NCI-H2196 treated with DMSO at 0.1 percent for 48 hours (cell line): ENCODE results near the gene SBK1.
"Not testable (repeated sequence)": the region's sequence is repeated elsewhere in the genome, so short reads cannot be mapped to it uniquely, and the experiment has no call there.

Experiments
- DNase-seq: peaks from one replicate; lab custom pipeline; 2025; ENCODE audit not compliant: unreplicated experiment; lab: John Stamatoyannopoulos, UW

The SBK1 gene

GRCh38 chr16:28291651-28292626, at the start of gene SBK1:
TSS of gene SBK1 (plus strand) at chr16:28292525. CDS start at chr16:28317392, 24,867 bp downstream.
- peak; percentile 79 for DNase-seq

GRCh38 chr16:28249483-28249882, 42.8 kb upstream of the SBK1 start:
- DNase-seq = not testable (repeated sequence)

DNA sequence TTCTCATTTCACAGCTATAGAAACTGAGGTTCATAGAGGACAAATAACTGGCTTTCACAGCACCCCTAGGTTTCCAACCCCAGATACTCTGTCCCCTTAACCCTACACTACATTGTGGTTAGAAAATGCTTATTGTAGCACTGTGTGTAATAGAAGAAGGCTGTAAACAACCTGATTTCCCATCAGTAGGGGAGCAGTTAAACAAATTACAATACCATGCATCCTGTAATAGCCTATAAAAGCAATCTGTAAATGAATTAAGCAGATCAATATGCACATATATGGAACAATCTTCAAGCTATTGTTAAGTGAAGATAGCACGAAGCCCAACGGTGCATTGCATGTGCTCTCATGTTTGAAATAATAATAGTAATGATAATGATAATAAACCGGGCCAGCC, 41.3 kb upstream of the SBK1 start:
- no peak for DNase-seq

GRCh38 chr16:28254158-28254557, 38.2 kb upstream of the SBK1 start:
- DNase-seq = no peak

- no peak for DNase-seq
Observed at GRCh38 chr16:28255838-28256237, 36.5 kb upstream of the SBK1 start.

DNA sequence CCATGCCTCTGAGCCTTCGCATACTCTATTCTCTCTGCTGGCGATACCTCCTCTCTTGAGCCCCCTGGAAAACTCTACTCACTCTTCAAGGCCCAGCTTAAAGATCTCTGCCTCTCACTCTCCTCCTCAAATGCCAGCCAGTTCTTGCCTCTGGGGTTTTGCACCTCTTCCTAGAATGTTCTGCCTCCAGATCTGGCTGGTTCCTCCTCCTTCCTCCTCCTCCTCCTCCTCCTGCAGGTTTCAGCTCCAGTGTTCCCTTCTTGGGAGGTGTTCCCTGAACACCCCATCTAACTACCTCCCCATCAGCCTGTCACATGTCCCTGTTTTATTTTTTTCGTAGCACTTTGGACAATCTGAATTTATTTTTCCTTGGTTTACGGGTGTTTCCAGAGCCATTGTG, 35.1 kb upstream of the SBK1 start:
- no peak for DNase-seq

DNA sequence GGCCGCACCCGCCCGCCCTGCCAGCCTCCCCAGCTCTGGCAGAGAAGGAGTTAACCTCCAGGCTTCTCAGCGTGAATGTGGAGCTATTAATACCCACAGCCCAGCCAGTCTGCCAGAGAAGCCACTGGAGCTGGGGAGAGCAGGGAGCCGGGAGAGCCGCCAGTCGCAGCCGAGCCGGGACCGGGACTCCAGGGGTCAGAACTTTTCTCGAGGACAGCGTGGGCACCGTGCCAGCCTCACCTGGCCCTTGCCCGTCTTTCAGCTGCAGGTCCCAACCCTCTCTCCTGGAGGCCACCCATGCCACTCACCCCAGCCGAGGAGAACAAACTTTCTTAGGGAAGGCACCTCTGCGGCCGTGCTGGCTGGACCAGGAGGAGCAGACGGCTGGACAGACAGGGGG, 33.8 kb upstream of the SBK1 start:
- no peak for DNase-seq

GRCh38 chr16:28259091-28259780, 33.1 kb upstream of the SBK1 start:
- no peak for DNase-seq

DNA sequence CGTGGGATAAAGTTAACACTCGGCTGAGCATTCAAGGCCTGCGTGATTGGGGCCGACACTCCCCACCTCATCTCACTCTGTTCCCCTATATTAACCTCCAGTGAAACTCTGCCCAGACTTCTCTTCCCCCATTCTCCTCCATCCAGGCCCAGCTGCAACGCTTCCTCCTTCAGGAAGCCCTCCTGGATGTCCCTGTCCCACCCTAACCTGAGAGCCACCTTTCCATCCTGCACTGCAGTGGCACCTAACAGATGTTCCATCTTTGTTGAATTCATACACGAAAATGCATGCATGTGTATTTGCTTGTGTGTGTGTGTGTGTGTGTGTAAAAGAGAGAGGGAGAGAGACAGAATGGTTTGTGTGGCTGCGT, 32.6 kb upstream of the SBK1 start:
- no peak for DNase-seq

GRCh38 chr16:28260193-28260592, 32.1 kb upstream of the SBK1 start:
- DNase-seq = no peak

GRCh38 chr16:28261942-28262341, 30.4 kb upstream of the SBK1 start:
- peak; percentile 14 for DNase-seq

DNA sequence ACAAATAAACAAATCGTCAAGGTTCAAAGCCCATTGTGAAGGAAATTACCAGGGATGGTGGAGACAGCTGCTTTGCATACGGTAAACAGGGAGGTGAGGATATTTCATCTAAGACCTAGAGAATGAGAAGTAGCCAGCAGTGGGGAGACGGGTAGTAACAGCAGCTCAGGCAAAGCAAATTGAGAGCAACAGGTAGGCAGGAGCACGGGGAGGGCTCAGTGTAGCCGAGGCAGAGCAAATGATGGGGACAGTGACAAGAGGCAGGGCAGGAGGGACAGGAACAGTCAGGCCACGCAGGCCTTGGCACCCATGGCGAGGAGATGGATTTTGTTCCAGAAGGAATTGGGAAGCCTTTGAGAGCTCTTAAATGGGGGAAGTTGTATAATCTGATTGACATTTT, 29.0 kb upstream of the SBK1 start:
- no peak for DNase-seq

GRCh38 chr16:28264656-28265055, 27.7 kb upstream of the SBK1 start:
- no peak for DNase-seq

DNA sequence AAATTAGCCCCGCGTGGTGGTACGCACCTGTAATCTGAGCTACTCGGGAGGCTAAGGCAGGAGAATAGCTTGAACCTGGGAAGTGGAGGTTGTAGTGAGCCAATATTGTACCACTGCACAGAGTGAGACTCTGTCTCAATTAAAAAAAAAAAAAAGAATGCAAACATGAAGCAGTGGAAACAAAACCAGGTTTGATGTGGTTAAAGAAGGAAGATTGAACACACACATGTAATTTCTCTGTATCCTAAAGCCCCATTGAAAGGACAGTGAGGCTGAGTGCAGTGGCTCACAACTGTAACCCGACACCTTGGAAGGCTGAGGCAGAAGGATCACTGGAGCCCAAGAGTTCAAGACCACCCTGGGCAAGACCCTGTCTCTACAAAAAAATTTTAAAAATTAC, 26.5 kb upstream of the SBK1 start:
- DNase-seq = no peak

DNA sequence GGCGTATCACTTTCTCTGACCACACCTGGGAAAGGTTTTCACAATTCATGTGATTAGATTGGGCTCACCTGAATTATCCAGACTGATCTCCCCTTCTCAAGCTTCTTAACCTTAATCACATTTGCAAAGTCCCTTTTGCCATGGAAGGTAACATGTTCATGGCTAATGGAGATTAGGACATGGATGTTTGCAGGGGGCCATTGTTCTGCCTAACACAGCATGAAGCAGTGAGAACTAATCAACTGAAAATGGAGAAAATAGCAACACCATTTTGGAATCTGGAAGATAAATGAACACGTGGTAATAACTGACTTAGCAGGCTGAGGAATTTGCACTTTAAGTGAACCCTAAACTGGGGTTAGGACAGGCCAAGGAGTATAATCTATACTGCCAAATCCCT, 25.0 kb upstream of the SBK1 start:
- DNase-seq = no peak

DNA sequence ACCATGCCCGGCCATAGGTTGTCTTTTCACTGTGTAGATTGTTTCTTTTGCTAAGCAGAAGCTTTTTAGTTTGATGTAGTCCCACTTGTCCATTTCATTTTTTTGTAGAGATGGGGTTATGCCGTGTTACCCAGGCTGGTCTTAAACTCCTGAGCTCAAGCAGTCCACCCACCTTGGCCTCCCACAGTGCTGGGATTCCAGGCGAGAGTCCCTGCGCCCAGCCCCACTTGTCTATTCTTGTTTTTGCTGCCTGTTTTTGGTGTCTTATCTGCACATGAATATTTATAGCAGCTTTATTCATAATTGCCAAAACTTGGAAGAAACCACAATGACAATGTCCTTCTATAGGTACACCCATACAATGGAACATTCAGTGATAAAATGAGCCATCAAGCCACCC, 18.8 kb upstream of the SBK1 start:
- no peak for DNase-seq

DNA sequence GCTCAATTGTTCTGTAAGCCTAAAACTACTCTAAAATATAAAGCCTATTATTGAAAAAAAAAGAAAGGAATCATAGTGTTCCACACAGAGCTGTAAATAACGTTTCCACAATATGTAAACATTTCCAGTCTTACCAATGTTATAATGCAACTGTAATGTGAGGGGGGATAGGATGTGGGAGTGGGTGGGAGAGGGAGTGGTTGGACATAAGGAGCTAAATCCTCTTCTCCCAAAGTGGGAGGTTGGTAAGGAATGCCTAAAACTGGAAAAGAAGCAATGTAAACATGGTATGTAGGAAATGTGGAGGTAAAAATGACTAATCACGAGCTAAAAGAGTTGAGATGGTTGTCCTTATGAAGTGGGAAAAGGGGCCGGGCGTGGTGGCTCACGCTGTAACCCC, 17.6 kb upstream of the SBK1 start:
- no peak for DNase-seq

DNA sequence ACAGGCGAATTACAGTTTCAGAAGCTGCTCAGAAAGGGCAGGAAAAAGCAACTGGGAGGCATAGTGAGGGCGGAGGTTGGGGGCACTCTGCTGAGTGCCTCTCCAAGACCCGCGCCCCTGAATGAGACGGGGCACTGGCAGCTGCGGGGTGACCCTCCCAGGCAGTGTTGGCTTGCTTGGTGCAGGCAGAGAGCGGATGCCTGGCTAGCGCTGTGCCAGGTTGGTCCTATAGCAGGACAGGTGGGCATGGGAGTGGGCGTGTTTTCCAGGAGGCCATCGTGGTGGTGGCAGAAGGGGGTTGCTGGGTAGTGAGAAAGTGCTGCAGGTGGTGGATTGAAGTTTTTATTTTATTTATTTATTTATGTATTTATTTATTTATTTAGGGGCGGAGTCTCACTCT, 16.0 kb upstream of the SBK1 start:
- DNase-seq = no peak

DNA sequence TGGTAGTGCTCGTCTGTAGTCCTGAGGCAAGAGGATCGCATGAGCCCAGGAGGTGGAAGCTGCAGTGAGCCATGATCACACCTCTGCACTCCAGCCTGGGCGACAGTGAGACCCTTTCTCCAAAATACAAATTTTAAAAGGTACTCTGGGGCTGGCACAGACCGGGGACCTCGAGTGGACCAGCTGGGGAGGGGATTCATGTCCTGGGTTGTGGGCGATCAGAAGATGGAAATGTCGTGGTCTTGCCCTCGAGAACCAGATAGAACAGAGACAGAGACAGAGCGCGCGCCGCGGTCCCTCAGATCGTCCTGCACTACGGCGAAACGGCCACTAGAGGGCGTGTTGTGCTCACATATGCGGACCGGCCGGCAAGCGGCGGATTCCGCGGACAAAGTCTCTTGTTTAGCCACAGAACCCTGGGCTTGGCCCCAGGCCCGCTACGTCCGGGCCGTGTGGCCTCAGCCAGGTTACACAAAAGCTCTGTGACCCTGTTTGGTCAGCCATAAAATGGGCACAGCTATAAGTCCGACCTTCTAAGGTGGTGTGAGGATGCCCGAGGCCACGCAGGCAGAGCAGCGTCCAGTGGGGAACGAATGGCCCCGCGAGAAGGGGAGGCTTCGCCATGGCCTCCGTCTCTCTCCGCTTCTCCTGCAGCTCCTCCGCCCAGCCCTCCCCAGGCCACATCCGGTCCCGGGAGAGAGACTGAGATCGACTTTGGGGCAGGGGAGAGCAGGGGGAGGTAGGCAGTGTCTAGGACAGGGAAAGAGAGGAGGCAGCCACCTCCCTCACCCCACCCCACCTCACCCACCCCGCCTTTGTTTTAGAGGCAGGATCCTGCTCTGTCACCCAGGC, 14.6 kb upstream of the SBK1 start:
- DNase-seq = peak; percentile 70

GRCh38 chr16:28279006-28279405, 13.3 kb upstream of the SBK1 start:
- no peak for DNase-seq
